ENCODE data around the gene NXPE3. TPM values are rescaled to one million over a fixed set of nuclear protein-coding genes. Genes with fewer than 3 reads are reported as not detected.

Gene NXPE3
- total RNA-seq, 4 donors from 2014 or later = 14.4 to 23.4 (median 18.0) TPM

DNA sequence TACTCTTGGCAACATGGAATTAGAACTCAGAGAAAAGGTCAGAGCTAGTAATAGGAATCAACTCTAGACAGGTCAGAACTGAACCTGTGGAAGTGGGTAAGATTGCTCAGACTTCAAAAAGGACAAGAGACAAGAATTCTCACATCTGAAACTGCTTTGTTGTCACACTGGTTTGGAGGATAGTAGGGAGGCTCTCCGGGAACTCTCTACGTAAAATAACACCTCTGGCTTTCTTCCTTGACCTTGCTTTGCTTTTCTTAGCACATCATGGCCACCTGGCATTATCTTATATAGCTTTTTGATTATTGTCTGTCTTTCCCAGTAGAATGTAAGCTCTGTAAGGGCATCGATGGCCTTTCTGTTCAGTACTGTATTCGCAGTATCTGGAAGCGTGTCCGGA lies 57.1 kb downstream of the NXPE3 start:
- no peak for TF ChIP-seq POLR2A (IDR thresholded peaks at IDR 0.05)
- TF ChIP-seq EP300 (IDR thresholded peaks at IDR 0.05) = no peak
- TF ChIP-seq, protein P1, sequence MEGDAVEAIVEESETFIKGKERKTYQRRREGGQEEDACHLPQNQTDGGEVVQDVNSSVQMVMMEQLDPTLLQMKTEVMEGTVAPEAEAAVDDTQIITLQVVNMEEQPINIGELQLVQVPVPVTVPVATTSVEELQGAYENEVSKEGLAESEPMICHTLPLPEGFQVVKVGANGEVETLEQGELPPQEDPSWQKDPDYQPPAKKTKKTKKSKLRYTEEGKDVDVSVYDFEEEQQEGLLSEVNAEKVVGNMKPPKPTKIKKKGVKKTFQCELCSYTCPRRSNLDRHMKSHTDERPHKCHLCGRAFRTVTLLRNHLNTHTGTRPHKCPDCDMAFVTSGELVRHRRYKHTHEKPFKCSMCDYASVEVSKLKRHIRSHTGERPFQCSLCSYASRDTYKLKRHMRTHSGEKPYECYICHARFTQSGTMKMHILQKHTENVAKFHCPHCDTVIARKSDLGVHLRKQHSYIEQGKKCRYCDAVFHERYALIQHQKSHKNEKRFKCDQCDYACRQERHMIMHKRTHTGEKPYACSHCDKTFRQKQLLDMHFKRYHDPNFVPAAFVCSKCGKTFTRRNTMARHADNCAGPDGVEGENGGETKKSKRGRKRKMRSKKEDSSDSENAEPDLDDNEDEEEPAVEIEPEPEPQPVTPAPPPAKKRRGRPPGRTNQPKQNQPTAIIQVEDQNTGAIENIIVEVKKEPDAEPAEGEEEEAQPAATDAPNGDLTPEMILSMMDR (IDR thresholded peaks at IDR 0.05) = no peak
- no peak for DNase-seq (ENCODE audit: low spot score in 2 of 2)
- 95 to 98% methylated on average over 6 of the region's 6 CpGs for WGBS, 2 donors
- peaks cover 0 to 25% (median 5%) of the 10 kb centered on the region in 4 donors for H3K4me1 ChIP-seq
- no peaks in the 10 kb centered on the region for H3K36me3 ChIP-seq
- H3K9me3 ChIP-seq = no peaks in the 10 kb centered on the region
- H3K27me3 ChIP-seq = no peaks in the 10 kb centered on the region
- no peak overlapping the region for H3K27ac ChIP-seq
- H3K4me3 ChIP-seq = no peak overlapping the region

DNA sequence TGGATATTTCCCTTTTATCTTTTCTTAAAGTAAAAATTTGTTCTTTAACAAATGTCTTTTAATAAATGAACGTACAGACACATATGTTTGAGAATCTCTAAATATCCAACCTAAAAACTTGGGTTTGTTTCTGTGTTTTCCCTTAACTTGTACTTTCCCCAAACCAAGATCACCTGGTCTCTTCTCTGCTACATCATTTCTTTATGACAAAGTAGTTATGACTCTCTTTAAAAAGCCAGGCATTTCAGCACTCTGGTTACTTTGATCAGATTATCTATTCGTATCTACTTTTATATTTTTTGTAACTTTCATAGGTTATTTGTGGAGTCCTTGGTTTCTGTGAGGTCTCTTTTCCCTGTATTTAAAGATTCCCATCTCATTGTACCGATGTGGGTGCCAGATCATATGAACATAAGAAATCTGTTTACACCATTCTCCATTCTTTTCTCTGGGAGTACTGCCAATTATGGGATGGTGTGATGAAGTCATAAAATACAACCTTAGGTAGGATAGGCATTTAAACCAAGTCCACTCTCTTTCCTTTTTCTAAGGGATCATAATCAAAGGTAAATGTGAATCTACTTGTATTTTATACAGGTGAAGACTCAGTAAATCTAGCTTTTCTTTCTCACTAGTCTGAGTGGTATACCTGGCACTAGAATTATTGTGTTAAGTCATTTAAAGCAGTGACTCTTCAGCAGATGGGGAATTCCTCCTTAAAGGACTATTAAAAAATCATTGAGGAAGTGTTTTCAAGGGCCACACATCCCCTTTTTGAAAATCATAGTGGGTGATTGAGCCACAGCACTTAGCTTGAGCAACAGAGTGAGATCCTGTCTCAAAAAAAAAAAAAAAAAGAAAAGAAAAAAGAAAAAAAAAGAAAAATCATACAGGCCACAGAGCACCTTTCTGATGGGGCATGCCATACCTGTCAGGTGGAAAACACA lies 57.9 kb downstream of the NXPE3 start:
- TF ChIP-seq POLR2A (IDR thresholded peaks at IDR 0.05) = no peak
- TF ChIP-seq EP300 (IDR thresholded peaks at IDR 0.05) = peak in 1 of 2 donors; percentile 11
- no peak overlapping the region for H3K27ac ChIP-seq
- H3K36me3 ChIP-seq = no peaks in the 10 kb centered on the region
- no peaks in the 10 kb centered on the region for H3K9me3 ChIP-seq
- 61 to 62% methylated on average over 3 of the region's 3 CpGs for WGBS, 2 donors
- H3K27me3 ChIP-seq = no peaks in the 10 kb centered on the region
- H3K4me3 ChIP-seq = no peak overlapping the region
- DNase-seq (ENCODE audit: low spot score in 2 of 2) = no peak
- H3K4me1 ChIP-seq = peaks cover 0 to 19% (median 5%) of the 10 kb centered on the region in 4 donors

DNA sequence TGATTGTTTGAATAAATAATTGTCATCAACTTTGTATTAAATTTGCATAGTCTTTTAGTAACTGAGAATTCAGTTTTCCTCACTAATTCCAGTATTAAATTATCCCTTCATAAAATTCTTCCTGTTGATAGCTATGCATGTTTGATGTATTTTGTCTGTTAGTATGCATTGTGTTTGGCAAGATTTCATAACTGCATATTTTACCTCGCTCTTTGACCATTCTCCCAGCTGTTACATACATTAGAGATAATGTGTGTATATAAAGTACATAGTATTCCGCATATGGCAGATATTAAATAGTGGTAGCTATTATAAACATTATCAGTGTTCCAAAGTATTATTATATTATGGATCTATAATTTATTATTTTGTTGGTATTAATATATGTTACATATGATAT lies 59.7 kb downstream of the NXPE3 start:
- DNase-seq (ENCODE audit: low spot score in 2 of 2) = no peak

DNA sequence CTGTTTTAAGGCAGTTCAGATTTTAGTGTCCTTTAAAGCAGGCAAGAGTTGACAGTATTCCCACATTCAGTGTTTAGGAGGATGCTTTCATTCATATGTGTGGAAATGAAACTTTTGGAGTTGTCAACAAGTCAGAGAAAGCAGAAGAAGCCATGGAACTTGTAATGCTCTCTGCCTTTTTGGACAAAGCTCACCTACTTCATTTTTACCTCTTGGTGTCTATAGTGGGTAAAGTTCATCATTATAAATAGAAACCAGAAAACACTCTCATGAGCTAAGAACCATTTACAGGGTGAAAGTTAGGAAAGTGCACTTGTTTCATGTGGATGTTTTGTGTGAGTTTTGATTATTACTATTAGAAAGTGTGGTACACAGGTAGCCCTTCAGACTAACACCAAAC lies 61.1 kb downstream of the NXPE3 start:
- DNase-seq (ENCODE audit: low spot score in 2 of 2) = no peak
- no peak for TF ChIP-seq EP300 (IDR thresholded peaks at IDR 0.05)
- TF ChIP-seq POLR2A (IDR thresholded peaks at IDR 0.05) = no peak
- TF ChIP-seq, protein P1 (IDR thresholded peaks at IDR 0.05) = no peak
- Histone ChIP-seq H3K4me1 (peaks cover 0 to 6% (median 3%) of the 10 kb centered on the region in 4 donors), H3K36me3 (no peaks in the 10 kb centered on the region), H3K27me3 (no peaks in the 10 kb centered on the region), H3K27ac (no peak overlapping the region), H3K4me3 (no peak overlapping the region), H3K9me3 (no peaks in the 10 kb centered on the region)

More for the DNA sequence above, 59.7 kb downstream of the NXPE3 start:
- no peaks in the 10 kb centered on the region for H3K36me3 ChIP-seq
- H3K9me3 ChIP-seq = no peaks in the 10 kb centered on the region
- H3K4me1 ChIP-seq = peaks cover 0 to 13% (median 4%) of the 10 kb centered on the region in 4 donors
- no peak for TF ChIP-seq POLR2A (IDR thresholded peaks at IDR 0.05)
- TF ChIP-seq, protein P1 (IDR thresholded peaks at IDR 0.05) = no peak
- TF ChIP-seq EP300 (IDR thresholded peaks at IDR 0.05) = no peak
- no peak overlapping the region for H3K4me3 ChIP-seq
- no peak overlapping the region for H3K27ac ChIP-seq
- H3K27me3 ChIP-seq = no peaks in the 10 kb centered on the region
- WGBS, 2 donors = 95% methylated on average over 2 of the region's 2 CpGs

DNA sequence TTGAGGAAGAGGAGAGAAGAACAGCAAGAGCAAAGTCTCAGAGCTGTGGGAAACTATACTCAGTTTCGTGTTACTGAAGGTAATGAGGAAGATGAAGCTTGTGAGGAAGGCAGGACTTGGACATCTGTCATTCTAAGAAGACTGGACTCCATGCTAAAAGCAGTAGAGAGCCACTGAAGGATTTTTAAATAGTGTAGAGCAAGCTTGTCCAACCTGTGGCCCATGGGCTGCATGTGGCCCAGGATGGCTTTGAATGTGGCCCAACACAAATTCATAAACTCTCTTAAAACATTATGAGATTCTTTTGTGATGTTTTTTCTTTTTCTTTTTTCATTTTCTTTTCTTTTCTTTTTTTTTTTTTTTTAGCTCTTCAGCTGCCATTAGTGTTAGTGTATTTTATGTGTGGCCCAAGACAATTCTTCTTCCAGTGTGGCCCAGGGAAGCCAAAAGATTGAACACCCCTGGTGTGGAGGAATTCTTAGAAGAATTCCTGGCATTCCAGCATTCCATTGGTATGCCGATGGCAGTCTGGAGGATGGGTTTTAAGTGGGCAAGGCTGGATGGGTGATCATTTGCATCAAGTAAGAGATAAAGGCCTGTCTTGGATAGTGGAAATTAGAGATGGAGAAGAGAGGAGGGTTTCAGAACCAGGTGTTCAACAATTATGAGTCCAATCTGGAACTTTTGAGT lies 63.4 kb downstream of the NXPE3 start:
- Histone ChIP-seq H3K27me3 (no peaks in the 10 kb centered on the region), H3K36me3 (no peaks in the 10 kb centered on the region), H3K4me1 (no peaks in the 10 kb centered on the region), H3K9me3 (no peaks in the 10 kb centered on the region), H3K4me3 (no peak overlapping the region), H3K27ac (no peak overlapping the region)
- no peak for DNase-seq (ENCODE audit: low spot score in 2 of 2)
- TF ChIP-seq POLR2A (IDR thresholded peaks at IDR 0.05) = no peak
- TF ChIP-seq, protein P1 (IDR thresholded peaks at IDR 0.05) = no peak
- no peak for TF ChIP-seq EP300 (IDR thresholded peaks at IDR 0.05)
- WGBS, 2 donors = 66 to 68% methylated on average over 2 of the region's 2 CpGs

All from tibial nerve (tissue), 4 donors.